ENCODE results near the gene ARRDC3.
"Not testable (repeated sequence)": the region's sequence is repeated elsewhere in the genome, so short reads cannot be mapped to it uniquely, and the experiment has no call there.

ARRDC3 gene

GRCh38 chr5:91357012-91357634 lies 26.0 kb downstream of the ARRDC3 start:
- DNase-seq: peak; percentile 31

- not testable (repeated sequence) for DNase-seq
These were observed 28.2 kb downstream of the ARRDC3 start for GRCh38 chr5:91354867-91355266.

DNA sequence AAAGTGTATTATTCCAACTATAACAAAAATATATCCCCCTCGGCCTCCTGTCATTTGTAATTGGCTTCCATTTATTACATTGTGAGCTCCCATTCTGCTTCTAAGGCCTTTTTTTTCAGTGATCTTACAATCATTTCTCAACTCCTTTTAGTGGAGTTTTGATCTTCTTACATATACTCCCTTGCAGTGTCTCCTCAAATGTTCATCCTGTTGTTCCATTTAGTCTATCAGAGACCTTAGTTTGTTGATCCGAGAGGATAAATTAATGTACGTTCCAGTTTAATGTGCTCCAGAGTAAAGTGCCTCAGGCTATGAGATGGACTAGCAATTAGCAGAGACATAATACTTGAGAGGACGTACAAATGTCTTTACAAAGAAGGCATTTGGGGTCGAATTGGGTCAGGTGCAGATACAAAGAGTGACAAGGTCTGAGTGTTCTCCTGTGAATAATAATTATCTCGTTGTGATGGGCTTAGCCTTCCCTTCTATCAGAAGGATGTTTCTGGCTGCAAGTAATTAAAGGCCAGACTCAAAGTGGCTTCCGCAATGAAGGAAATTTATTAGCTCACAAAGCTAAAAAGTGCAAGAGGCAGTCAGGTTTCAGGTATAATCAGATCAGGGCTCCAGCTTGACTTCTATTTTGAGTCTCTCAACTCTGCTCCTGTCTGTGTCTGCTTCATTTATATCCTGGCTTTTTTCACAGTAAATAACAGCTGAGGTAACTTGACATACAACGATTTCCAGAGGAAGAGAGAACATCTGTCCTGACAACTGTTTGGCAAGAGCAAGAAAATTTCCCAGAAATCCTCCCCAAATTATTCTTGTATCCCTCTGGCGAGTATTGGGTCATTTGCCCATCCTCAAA lies 30.1 kb downstream of the ARRDC3 start:
- DNase-seq: no peak

DNA sequence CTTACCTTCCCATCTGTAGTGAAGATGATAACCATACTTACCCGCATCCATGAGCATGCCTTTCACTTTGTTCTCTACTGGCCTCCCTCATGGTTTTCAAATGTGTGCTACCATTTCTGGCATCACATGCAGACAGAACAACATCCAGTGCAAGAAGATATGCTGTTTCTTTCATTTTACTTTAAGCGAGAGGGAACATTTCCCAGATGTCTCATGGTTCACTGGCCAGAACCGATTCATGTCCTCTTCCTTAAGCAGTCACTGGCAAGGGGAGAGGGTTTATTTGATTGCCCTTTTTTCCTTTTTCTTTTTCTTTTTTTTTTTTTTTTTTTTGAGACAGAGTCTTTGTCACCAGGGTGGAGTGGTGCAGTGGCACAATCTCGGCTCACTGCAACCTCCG lies 37.7 kb downstream of the ARRDC3 start:
- DNase-seq: no peak

DNA sequence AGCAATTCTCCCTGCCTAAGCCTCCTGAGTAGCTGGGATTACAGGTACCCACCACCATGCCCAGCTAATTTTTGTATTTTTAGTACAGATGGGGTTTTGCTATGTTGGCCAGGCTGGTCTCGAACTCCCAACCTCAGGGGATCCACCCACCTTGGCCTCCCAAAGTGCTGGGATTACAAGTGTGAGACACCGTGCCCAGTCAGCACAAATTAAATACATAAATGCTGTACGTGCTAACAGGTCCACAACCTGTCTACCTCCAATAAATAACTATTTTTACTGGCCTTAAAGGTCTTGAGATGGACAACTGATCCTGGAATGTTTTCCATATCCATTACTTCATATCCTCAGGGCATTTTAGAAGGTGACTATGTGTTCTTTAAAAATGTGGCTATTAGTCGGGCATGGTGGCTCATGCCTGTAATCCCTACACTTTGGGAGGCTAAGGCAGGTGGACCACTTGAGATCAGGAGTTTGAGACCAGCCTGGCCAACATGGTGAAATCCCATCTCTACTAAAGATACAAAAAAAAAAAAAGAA lies 38.4 kb downstream of the ARRDC3 start:
- DNase-seq: not testable (repeated sequence)

- DNase-seq: no peak
These were observed 39.2 kb downstream of the ARRDC3 start for GRCh38 chr5:91343916-91344315.

- DNase-seq: not testable (repeated sequence)
These were observed 40.2 kb downstream of the ARRDC3 start for GRCh38 chr5:91342931-91343330.

GRCh38 chr5:91341154-91341553 lies 42.0 kb downstream of the ARRDC3 start:
- no peak for DNase-seq

- no peak for DNase-seq
These were observed 42.6 kb downstream of the ARRDC3 start for GRCh38 chr5:91340532-91340931.

DNA sequence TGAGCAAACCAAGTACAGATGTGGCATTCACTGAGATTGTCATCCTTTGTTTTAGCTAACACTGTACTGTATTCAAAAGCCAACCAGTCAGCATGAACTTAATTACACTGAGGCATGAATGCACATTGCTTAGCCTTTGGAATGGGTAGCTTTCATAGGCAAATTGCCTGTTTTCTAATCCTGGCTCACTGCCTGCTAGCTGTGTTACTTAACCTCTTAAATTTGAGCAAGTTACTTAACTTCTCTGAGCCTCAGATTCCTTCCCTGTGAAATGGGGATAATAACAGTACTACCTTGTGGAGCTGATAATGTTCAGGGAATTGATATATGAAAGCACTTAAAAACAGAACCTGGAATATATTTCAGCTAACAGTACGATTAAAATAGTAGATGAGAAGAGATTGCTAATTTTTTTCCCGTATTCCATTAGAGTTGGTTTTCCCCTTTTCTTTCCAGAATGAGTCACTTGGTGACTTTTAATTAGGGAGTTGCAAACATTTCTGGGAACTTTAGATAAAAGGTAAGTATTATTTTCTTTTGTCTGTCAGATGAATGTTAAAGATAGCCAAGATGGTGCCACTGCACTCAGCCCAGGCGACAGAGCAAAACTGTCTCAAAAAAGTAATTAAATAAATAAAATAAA lies 43.9 kb downstream of the ARRDC3 start:
- no peak for DNase-seq

DNA sequence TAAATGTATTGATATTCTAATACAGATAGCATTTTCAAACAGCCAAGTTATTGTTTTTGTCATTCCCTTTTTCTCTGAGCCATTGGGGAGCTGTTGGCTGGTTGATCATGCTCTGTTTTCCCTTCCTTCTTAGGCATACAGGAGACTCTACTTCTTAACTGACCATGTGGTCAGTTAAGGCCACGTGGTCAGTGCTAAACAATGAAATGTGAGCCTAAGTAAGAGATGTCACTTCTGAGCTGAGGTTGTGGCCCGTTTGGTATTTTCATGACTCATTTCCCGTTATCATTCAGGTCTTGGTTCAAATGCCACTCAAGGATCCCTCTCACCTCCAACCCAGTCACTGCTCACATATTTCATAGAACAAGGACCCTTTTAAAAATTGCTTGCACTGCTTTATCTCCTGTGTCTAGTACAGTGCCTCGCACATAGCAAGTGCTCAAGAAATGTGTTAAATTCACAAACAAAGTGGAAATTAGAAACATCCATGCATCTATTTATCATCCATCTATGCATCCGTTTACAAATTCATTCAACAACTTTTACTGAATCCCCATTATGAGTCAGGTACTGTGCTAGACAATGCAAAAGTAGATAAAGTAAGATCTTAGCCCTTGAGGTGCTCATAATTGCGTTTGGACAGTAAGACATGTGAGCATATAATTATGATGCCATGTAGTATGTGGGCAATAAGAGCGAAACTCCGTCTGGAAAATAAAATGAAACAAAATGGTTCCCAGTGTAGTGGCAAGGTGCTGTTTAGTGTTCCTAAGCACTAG lies 50.7 kb downstream of the ARRDC3 start:
- DNase-seq: no peak

DNA sequence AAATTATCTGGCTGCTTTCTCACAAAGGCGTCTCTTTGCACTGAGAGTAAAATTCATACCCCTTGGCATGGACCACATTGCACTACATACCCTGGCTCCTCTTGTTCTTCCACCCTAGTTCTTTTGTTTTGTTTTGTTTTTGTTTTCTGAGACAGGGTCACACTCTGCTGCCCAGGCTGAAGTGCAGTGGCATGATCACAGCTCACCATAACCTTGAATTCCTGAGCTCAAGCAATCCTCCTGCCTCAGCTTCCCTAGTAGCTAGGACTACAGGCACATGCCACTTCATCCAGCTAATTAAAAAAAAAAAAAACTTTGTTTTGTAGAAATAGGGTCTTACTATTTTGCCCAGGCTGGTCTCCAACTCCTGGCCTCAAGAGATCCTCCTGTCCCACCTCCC lies 51.4 kb downstream of the ARRDC3 start:
- no peak for DNase-seq

DNA sequence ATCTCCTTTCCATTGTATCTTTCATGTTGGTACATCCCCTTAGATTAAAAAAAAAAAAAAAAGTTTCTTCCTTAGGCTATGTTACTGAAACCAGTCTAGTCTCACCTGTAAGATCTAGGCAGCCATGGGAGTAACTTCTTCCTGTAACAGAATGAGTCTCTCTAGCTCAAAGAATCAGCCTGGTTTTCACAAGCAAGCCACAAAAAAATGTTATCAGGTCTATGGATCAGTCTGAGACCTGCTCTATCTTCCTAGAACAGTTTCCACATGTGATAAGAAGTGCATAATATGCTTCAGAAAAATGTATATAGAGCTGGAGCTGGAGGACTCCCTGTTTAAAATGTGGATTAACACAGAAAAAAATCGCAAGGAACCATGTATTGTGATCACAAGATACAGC lies 53.8 kb downstream of the ARRDC3 start:
- DNase-seq: no peak

- DNase-seq: no peak
These were observed 54.4 kb downstream of the ARRDC3 start for GRCh38 chr5:91328743-91329142.

DNA sequence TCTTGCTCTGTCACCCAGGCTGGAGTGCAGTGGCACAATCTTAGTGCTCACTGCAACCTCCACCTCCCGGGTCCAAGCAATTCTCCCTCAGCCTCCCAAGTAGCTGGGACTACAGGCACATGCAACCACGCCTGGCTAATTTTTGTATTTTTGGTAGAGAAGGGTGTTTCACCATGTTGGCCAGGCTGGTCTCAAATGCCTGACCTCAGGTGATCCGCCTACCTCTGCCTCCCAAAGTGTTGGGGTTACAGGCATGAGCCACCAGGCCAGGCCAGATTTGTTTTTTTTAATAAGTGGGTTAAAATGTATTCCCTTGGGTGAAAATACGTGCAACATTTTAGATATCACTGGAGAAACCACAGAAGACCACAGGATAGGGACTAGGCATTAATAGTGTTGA lies 60.1 kb downstream of the ARRDC3 start:
- DNase-seq: not testable (repeated sequence)

- DNase-seq: no peak
These were observed 63.5 kb downstream of the ARRDC3 start for GRCh38 chr5:91319667-91320066.

DNA sequence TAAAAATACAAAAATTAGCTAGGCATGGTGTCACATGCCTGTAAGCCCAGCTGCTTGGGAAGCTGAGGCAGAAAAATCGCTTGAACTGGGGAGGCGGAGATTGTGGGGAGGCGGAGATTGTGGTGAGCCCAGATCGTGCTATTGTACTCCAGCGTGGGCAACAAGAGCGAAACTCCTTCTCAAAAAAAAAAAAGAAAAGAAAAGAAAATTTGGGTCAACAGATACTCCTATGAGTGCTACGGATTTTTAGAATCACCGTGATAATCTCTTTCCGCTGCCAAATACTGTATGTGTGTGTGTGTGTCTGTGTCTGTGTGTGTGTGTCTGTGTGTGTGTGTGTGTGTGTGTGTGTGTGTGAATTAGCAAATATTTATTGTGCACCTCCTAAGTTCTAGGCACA lies 64.4 kb downstream of the ARRDC3 start:
- DNase-seq: no peak

Data from retina (tissue), 1 donor.